GM19467 (cell line): Measurements from ENCODE around the gene RBFOX1.

Source experiments
- ATAC-seq: cut with Tn5 transposase; IDR thresholded peaks from one replicate; pipeline ENCODE4 v1.9.1; 2021; ENCODE audit warnings: mild to moderate bottlenecking, moderate library complexity; ENCODE audit not compliant: unreplicated experiment

RBFOX1 gene

GRCh38 chr16:7585705-7586104, 253.1 kb downstream of the RBFOX1 start:
- ATAC-seq: no peak

DNA sequence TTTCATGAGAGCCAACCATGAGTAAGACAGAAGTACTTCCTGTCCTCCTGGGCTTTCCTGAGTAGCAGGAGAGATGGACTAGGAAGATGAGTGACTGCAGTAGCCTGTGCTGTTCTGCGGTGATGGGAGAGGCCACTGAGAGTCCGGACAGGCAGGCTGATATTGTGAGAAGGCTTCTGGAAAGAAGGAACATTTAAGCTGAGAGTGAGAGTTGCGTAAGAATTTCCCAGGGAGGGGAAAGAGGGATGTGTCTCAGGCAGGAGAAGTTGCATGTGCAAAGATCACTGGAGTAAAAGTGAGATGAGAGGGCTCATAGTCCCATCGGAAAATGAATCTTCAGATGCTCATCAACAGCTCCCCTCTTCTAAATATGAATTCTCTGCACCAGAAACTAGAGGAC, 258.3 kb downstream of the RBFOX1 start:
- no peak for ATAC-seq

DNA sequence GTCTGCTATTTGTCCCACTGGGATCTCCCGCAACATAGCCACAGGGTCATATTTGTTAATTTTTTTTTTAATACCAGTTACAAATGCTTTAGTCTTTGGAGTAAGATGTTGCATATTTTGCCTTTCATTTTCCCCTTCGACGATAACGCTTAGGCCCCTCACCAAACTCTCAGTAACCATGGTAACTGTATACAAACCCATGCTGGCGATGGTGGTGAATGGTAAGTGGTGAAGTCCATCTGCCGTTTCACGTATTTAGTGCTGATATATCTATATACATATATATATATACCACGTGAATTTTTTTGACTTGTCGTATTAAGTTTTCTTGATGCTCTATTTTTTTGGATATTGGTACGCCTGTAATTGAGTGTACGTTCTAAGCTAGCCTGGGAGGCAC, 263.7 kb downstream of the RBFOX1 start:
- no peak for ATAC-seq

DNA sequence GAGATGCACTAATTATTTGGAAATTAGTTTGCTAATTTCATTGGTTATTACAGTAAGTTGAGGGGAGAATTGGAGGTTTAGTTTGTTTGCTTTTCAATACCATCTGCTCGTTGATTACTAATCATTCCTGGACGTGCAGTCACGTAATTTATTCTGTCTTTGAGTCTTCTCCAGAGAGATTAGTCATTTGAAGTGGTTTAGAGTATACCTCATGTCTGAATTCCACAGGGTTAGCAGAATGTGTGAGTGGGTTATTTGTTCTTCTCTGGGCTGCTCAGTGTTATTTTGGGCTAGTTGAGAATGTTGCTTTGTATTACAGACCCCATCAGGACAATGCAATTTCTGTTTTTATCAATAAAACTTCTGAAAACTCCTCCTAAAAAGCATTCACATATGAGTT, 265.0 kb downstream of the RBFOX1 start:
- no peak for ATAC-seq

GRCh38 chr16:7601100-7601499, 268.5 kb downstream of the RBFOX1 start:
- no peak for ATAC-seq

DNA sequence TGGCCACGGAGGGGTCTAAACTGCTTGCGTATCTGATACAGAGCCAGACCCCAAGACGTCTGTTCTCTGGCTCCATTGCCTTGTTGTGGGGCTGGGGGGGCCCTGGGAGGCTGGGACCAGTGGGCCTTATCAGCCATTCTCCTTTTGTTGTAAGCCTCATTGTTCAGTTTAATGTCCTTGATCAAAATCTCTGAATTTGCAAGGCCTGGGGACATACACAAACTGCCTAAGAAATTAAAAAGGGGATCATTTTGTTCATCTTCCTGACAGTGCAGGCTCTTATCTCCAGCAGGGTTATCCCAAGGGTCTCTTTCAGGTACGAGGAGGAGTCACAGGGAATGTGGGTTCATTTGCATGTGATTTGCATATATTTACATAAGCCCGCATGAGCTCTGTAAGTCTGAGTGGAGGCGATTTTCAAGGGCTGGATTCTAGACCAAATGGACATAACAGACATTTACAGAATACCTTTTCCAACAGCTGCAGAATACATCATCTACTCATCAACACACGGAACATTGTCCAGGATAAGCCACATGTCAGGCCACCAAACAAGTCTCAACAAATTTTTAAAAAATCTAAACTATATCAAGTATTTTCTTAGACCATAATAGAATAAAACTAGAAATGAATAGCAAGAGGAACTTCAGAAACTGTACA, 269.8 kb downstream of the RBFOX1 start:
- ATAC-seq: no peak

- ATAC-seq: no peak
These were observed 273.2 kb downstream of the RBFOX1 start for GRCh38 chr16:7605812-7606211.

GRCh38 chr16:7612671-7613070, 280.0 kb downstream of the RBFOX1 start:
- ATAC-seq: no peak

DNA sequence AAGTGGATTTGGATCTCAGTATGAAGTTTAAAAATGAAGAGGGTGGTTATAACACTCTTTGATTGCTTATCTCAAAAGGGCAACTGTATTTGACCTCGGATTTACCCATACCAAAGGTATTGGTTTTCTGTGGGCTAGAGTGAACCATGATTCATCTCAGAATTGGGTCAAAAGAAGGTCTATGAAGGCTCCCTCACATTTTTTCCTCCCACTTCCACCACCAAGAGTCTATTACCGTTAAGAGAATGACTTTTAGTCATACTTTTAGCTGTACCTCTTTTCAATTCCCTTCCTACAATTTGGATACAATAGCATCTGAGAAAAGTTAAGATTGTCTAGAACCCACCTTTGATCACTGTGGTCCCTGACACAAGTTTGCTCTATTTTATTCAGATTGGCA, 280.9 kb downstream of the RBFOX1 start:
- no peak for ATAC-seq

DNA sequence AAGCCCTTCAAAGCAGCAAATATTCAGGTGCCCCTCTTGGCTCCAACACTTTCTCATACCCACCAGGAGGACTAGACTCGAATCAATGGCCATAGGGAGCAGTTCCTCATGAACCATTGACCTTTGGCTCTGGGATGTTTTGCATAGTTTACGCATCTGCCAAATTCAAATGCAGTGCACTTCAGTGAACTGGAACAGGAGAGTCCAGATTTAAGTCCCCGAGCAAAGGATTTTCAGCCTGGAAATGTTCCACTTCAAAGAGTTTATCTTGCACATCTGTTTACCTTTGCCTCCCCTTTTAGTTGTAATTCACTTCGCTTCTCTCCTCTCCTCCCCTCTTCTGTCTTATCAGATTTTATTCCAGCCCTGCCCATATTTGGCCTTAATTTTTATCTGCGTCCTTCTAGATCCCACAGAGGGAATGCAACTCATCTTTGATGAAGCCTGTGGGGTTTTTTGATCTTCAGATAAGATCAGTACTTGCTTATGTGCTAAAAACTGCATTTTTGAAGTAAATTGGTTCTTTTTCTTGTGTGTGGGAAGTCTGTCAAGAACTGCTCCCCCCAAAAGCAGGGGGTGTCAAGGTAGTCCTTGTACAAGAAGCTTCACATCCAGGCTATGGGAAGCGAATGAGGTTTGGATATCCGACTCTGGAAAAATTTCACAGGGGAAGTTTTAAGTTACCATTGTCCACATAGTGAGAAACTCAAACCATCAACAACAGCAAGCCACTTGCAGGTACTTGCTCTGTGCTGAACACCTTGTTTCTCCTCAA, 281.6 kb downstream of the RBFOX1 start:
- no peak for ATAC-seq

DNA sequence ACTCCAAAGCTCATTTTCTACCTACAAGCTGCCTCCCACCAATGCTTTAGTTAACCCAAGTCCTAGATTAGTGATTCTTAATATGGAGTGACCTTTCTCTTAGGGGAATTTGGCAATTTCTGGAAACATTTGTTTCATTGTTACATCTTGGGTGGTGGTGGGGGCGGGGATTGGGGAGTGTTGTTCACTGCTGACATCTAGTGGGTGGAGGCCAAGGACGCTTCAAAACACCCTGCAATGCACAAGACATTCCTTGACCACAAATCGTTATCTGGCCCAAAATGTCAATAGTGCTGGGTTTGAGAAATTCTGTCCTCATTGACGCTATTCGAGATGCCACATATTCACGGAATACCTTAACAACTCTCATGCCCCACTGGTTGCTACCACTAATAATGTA, 282.9 kb downstream of the RBFOX1 start:
- ATAC-seq: no peak

DNA sequence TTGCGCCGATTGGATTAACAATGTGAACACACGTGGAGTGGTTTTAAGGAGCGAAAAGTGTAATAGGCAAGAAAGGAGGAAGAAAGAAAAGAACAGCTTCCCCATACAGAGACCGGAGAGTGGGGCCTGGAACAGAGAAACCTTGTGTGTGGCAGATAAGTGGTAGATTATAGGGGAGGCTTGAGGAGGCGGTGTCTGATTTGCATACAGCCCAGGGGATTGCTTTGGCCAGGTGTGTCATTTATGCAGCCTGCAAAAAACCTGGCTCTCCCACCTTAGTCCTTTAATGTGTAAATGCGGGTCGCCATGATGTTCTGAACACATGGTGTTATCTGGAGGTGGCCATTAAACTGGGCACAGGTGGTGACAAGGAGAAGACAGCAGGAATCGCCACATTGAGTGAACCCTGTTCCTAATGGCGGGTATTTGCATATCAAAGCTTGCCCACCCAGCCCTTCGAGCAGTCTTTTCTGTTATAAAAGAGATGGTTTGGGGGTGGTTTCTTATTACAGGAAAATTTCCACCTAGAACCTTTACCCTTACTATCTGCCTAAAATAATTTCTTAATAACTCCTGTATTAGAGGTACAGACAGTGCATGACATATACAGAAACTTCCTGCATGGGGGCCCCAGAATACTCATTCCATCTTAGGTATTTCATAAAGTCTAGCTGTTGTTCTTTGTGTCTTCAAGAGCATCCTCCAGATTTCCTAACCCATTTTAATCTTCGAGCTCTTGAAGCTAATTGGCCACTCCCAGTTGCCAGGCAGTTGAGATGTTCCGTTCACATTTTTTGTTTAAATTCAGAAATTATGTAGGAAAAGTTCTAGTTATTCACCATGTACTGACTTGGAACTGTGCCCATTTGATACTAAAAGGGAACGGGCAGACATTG, 292.5 kb downstream of the RBFOX1 start:
- no peak for ATAC-seq

GRCh38 chr16:7628981-7629380, 296.3 kb downstream of the RBFOX1 start:
- ATAC-seq: no peak

- no peak for ATAC-seq
These were observed 296.9 kb downstream of the RBFOX1 start for GRCh38 chr16:7629571-7629970.

DNA sequence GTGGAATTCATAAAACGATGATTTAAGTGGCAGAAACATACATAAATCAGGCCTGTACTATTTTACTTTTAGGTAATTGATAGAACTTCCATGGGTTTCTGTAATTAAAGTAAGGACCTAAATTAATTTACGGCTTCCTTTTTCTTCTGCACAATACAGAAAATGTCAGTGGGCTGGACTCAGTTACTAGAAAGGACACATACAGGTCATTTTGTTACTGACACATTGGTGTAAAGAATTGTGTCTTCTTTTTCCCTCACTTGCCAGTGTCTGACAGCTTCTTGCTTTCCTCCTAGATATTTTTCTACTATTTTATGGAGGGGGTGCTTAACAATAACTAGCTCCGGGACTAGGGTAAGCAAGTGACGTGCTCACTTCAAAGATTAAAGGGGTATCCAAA, 304.8 kb downstream of the RBFOX1 start:
- ATAC-seq: no peak

DNA sequence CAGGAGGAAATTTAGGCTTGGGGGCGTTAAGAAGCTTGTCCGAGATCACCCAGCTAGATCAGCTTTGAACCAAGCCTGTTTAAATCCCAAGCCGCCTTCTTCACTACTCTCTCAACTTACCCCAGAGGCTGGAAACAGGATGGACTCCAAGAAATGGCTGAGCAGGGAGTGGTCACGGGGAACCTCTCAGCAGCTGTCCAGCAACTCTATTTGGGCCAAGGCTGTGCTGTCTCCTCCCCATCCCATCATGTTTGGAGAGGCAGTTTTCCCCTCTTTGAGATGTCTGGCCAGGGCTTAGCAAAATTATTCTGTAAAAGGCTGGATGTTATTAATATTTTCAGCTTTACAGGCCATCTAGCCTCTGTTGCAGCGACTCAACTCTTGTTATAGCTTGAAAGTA, 305.7 kb downstream of the RBFOX1 start:
- no peak for ATAC-seq

- no peak for ATAC-seq
These were observed 307.7 kb downstream of the RBFOX1 start for GRCh38 chr16:7640334-7640733.

- ATAC-seq: no peak
These were observed 311.5 kb downstream of the RBFOX1 start for GRCh38 chr16:7644176-7644575.

DNA sequence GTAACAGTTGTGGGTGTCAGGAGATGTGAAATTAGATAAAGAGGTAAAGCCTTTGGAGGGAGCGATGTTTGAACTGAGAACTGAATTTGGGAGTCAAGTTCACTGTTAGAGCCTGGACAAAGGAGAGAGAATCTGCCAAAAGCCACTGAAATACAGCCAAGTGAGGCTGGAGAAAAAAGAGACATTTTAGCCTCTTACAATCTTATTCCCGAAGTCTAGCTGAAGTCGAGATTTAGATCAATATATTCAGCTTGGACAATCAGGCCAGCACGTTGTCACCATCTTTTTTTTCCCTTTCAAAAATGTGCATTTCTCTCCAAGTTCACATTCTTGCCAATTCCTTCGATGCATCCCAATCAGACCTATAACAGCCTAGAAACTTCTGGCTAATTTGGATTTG, 312.2 kb downstream of the RBFOX1 start:
- no peak for ATAC-seq

DNA sequence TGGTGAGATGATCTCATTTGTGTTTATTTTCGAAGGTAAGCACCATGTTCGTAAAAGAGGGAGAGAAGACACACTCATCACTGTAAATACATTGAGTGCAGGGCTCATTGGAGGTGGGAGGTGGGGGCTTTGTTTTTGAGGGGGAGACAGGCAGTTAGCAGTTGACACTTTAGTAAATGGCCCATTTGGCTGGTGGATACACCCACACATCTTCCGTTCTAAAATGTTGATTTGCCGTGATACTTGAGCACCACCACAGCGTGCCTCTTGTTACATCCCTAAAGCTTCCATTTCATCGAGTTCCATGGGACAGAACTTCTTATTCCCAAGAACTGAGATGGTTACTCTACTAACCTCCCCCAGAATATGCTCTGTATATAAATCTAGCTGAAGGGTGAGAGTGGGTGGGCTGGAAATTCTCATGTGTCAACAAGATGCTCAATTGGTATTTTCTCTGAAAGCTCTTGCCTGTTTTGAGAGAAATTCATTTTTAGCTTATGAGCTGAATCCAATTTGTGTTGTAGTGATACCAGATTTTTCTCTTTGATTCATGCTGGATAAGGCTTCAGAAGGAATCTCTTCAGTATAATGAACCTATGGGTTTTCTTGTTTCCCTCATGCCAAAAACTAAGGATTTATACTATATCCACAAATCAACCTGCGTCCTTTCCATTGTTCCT, 314.3 kb downstream of the RBFOX1 start:
- no peak for ATAC-seq

DNA sequence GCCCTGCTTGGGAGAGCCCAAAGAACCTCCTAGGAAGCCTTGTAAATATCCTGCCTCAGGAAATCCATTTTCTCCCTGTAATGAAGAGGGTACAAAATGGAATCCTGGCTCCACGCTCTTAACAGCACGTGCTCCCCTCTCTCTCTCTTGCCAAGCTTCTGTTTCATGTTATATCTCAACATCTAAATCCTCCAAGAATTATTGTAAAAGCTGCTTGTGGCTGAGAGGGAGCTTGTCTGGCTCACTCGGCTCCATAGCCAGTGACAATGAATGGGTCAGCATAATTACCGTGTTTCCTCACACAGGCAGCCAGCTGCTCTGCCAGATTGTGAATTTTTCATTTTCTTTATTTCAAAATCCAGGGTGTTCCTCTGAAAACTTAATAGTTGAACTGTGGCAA, 317.8 kb downstream of the RBFOX1 start:
- no peak for ATAC-seq
